ENCODE data around the gene ZNF264.

DNA sequence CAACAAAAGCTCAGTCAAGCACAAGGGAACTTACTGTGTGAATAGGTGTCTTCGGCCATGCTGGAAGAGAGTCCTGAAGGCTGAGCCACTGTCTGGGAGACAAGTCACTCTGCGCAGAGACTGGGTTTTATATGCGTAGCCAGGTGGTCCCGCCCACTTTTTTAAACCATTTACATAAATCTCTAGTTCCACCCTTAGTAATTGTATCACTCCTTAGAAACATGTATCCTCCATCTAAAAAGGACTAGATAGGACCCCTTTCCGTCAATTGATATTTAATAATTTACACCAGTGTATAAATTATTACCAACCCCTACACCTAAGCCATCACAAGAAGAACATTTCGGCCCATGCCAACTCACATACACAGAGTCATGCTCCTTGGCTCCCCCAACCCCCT lies 23.9 kb upstream of the ZNF264 start, which contains the start of gene DUXA:
- TF ChIP-seq, protein P1, sequence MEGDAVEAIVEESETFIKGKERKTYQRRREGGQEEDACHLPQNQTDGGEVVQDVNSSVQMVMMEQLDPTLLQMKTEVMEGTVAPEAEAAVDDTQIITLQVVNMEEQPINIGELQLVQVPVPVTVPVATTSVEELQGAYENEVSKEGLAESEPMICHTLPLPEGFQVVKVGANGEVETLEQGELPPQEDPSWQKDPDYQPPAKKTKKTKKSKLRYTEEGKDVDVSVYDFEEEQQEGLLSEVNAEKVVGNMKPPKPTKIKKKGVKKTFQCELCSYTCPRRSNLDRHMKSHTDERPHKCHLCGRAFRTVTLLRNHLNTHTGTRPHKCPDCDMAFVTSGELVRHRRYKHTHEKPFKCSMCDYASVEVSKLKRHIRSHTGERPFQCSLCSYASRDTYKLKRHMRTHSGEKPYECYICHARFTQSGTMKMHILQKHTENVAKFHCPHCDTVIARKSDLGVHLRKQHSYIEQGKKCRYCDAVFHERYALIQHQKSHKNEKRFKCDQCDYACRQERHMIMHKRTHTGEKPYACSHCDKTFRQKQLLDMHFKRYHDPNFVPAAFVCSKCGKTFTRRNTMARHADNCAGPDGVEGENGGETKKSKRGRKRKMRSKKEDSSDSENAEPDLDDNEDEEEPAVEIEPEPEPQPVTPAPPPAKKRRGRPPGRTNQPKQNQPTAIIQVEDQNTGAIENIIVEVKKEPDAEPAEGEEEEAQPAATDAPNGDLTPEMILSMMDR (IDR thresholded peaks at IDR 0.05): no peak
- TF ChIP-seq EP300 (IDR thresholded peaks at IDR 0.05): no peak
- TF ChIP-seq POLR2A (IDR thresholded peaks at IDR 0.05): no peak
- TF ChIP-seq POLR2AphosphoS5 (IDR thresholded peaks at IDR 0.05): no peak

Data from suprapubic skin (tissue), 4 donors.